T47D (cell line): ENCODE measurements around the gene CTPS1.

Experiments
- DNase-seq, 2 experiments: peaks; one replicate each; pipeline versions ENCODE4 v3.0.0 to v3.0.0-alpha.2; 2011 to 2012; ENCODE audit warnings: low read depth in 1 of 2, low spot score in 1 of 2
- JUND ChIP-seq: IDR thresholded peaks from 2 replicates; pipeline ENCODE4 v1.6.1; 2012; ENCODE audit warnings: low read depth
- in situ Hi-C: cut with HindIII; loops from 2 replicates; pipeline ENCODE4 v1.10.0; 2016; ENCODE audit warnings: low sequenced_read_pairs, low pct_unique_long_range_greater_than_20kb

Gene CTPS1

DNA sequence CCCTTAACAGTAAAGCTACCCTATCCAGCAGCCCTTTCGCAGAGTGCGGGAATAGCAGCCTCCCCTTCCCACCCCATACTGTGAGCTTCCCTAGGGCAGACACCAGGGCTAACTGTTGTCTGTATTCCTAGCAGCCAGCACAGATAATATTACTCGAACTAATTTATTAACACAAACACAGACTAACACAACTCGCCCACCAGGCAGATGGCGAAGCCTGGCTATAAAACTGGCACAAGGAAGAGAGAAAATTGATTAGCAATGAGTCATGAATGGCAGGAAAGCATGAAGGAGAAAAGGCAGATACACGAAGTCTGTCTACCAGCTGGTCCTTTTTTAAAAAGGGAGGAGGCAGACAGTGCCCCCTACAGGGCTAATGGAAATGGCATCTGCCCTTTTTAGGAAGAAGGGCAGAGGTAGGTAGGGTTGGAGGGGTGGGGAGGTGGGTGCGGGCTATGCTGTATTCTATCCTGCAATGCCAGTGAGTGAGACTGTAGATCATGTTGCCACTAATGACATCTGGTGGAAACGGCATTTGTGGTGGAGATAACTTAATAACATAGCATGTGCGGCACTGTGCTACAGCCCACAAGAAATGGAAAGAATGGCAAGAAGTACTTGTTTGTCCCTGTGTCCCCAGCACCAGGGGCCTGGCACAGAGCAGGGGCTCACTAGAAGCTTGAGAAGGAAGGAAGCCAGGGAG is 30.6 kb upstream of the CTPS1 start:
- in situ Hi-C loops: no loop called here
- no peak for TF ChIP-seq JUND
- DNase-seq: peak in 1 of 2 experiments; percentile 83

GRCh38 chr1:40949563-40949962 is 29.9 kb upstream of the CTPS1 start:
- in situ Hi-C loops: no loop called here
- DNase-seq: no peak
- no peak for TF ChIP-seq JUND

- TF ChIP-seq JUND: no peak
- in situ Hi-C loops: no loop called here
- DNase-seq: peak; percentile 54 to 81
These were observed 27.4 kb upstream of the CTPS1 start for GRCh38 chr1:40951943-40952743.

DNA sequence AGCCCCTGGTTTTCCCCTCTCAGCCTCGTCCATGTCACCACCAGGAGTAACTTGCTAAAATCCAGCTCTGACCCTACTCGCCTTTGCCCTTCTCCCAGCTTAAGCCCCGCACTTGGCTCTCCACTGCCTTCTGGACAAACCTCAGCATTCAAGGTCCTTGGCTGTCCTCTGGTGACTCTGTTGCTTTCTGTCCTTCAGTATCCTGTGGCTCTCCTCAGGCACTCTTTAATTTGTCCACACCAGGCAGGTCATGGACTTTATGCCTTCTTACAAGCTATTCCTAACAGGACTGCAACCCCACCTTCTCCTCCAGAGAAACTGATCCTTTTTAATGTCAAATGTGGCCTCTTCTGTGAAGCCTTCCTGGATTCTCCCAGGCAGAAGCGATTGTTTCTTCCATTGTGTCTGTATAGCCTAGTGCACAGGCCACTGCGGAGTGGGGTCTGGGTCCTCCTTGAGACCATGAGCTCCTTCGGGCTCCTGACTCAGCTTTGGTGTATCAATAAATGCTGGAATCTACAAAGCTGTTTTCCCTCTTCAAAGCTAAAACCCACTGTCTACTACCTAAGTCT is 26.7 kb upstream of the CTPS1 start:
- no peak for DNase-seq
- in situ Hi-C loops: no loop called here
- TF ChIP-seq JUND: no peak

DNA sequence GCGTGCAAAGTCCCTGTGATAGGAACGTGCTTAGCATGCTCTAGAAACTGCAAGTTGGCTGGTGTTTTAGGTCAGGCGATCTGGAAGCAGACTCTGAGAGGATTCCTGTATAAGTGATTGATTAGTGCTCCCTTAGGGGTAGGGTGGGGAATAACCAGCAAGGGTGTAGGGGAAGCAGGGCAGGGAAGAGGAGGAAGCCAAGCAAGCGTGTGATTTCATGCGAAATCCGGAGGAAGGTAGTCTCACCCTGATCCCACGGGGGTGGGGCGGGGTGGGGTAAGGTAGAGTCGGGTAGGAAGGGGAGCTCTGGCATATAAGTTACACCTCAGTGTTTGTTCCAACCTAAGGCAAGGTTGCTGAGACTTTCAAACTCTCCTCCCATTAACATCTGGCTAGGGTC is 24.9 kb upstream of the CTPS1 start:
- DNase-seq: no peak
- no peak for TF ChIP-seq JUND
- in situ Hi-C loops: no loop called here

- no peak for TF ChIP-seq JUND
- no peak for DNase-seq
- in situ Hi-C loops: no loop called here
These were observed 24.2 kb upstream of the CTPS1 start for GRCh38 chr1:40955266-40955665.

DNA sequence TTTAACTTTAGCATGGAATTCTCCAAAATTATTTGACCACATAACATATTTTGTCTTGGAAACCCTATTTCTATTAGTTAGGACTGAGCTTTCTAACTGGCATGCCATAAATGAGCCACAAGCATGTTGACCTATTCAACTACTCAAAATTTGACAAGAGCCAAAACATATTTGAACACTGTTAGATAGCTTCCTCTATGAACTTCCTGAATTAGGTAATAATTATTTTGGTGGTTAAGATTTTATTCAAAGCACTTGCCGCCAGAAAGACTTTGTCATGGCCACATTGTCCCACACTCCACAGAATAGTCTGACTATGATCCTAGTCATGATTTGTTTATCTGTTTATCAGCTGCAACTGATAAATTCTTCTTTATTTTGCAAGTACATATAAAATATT is 23.1 kb upstream of the CTPS1 start:
- in situ Hi-C loops: no loop called here
- DNase-seq: no peak
- no peak for TF ChIP-seq JUND

DNA sequence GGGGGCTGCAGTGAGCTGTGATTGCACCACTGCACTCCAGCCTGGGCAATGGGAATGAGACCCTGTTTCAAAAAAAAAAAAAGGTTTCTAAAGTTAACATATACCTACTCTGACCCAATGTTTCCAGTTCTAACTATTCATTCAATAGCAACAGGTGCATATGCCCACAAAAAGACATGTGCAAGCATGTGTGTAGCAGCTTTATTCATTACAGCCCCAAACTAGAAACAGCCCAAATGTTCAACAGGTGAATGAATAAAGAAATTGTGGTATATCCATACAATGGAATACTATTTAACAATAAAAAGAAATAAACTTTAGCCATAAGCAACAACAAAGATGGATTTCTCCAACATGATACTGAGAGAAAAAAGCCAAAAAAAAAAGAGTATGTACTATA is 21.3 kb upstream of the CTPS1 start:
- TF ChIP-seq JUND: no peak
- DNase-seq: no peak
- in situ Hi-C loops: no loop called here

DNA sequence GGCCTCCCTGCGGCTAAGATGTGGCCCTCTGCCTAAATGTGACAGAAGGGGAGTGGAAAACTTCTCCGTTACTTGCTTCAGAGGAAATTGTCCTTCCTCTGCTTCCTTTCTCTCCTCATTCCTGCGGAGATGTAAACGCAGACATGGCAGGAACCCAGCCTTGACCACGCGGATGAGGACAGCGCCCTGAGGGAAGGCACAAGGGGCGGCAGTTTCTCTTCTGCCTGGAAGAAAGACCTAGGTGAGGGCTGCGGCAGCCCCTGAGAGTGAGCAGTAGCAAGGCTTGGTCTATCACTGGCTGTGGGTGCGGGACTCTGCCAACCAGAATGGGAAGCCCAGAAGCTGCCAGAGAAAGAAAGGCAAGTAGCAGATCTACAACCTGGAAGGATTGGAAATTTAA is 14.0 kb upstream of the CTPS1 start:
- peak in 1 of 2 experiments; percentile 33 for DNase-seq
- no peak for TF ChIP-seq JUND
- in situ Hi-C loops: no loop called here

- in situ Hi-C loops: no loop called here
- TF ChIP-seq JUND: no peak
- DNase-seq: no peak
These were observed 13.1 kb upstream of the CTPS1 start for GRCh38 chr1:40966417-40966816.

DNA sequence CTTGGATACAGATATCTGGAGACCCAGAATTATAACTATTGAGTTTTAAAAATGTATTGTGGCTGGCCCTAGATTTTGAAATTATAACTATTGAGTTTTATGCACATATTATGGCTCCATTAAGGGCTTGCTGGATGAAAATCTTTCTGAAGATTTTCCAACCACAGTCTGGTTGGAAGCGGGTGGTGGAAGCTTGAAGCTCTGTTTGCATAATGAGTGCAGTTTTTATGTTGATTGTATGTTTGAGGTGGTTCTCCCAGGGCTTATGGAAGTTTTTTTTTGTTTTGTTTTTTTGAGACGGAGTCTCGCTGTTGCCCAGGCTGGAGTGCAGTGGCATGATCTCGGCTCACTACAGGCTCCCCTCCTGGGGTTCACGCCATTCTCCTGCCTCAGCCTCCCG is 10.1 kb upstream of the CTPS1 start:
- TF ChIP-seq JUND: no peak
- no peak for DNase-seq
- in situ Hi-C loops: no loop called here

- TF ChIP-seq JUND: no peak
- DNase-seq: no peak
- in situ Hi-C loops: no loop called here
These were observed 7.5 kb upstream of the CTPS1 start for GRCh38 chr1:40971966-40972365.

DNA sequence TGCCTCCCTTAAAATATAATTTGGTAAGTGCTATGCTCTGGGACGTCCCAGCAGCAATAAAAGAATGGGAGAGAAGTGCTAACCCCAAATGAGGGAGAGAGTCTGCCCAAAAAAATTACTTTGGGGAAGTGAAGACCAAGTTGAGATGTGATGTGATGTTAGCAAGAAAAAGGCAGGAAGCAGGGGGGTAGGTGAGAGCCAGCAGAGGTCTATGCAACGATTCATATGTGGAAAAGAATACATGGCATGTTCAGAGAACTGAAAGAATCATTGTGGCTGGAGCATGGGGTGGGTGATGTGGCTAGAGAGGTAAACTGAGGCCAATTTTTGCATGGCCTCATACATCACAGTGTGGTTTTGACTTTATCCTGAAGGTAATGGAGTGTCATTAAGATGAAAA is 5.6 kb upstream of the CTPS1 start:
- in situ Hi-C loops: no loop called here
- DNase-seq: no peak
- no peak for TF ChIP-seq JUND
